GM21529 (cell line): Measurements from ENCODE around the gene CILP.

ENCODE experiments used
- ATAC-seq: cut with Tn5 transposase; IDR thresholded peaks from one replicate; pipeline ENCODE4 v1.9.1; 2021; ENCODE audit not compliant: unreplicated experiment

CILP gene

GRCh38 chr15:65163041-65163440 lies 48.2 kb downstream of the CILP start:
- no peak for ATAC-seq

GRCh38 chr15:65156692-65157091 lies 54.6 kb downstream of the CILP start:
- ATAC-seq: no peak

GRCh38 chr15:65154720-65155119 lies 56.6 kb downstream of the CILP start:
- no peak for ATAC-seq

GRCh38 chr15:65147902-65148301 lies 63.4 kb downstream of the CILP start:
- no peak for ATAC-seq

- no peak for ATAC-seq
Measured at GRCh38 chr15:65146438-65146837, 64.8 kb downstream of the CILP start.
